VCaP (cell line): ENCODE data around the gene RPP21.
A peak's percentile ranks its signal among the peaks of the same experiment; 100 is the strongest.

Source experiments
- H3K27ac ChIP-seq: fragments of 450-650 bp; 2 replicates; pipeline ENCODE4 v1.5.1; 2017
- TF ChIP-seq, protein P1 (sequence below): fragments of 450-650 bp; conservative IDR thresholded peaks from 2 replicates; pipeline ENCODE4 v1.5.1; 2017; ENCODE audit warnings: mild to moderate bottlenecking, moderate library complexity

The RPP21 gene

GRCh38 chr6:30344868-30345671 lies at the start of gene RPP21:
Gene RPP21, plus strand, starts transcription at chr6:30345156. Its CDS starts 16 bp downstream, at chr6:30345172.
- TF ChIP-seq, protein P1, sequence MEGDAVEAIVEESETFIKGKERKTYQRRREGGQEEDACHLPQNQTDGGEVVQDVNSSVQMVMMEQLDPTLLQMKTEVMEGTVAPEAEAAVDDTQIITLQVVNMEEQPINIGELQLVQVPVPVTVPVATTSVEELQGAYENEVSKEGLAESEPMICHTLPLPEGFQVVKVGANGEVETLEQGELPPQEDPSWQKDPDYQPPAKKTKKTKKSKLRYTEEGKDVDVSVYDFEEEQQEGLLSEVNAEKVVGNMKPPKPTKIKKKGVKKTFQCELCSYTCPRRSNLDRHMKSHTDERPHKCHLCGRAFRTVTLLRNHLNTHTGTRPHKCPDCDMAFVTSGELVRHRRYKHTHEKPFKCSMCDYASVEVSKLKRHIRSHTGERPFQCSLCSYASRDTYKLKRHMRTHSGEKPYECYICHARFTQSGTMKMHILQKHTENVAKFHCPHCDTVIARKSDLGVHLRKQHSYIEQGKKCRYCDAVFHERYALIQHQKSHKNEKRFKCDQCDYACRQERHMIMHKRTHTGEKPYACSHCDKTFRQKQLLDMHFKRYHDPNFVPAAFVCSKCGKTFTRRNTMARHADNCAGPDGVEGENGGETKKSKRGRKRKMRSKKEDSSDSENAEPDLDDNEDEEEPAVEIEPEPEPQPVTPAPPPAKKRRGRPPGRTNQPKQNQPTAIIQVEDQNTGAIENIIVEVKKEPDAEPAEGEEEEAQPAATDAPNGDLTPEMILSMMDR, result no peak
- peak within 1 kb of the TSS; percentile 81 for H3K27ac ChIP-seq

GRCh38 chr6:30295837-30296236 lies 49.1 kb upstream of the RPP21 start:
- TF ChIP-seq, protein P1, result no peak
- H3K27ac ChIP-seq, result no peak overlapping the region

DNA sequence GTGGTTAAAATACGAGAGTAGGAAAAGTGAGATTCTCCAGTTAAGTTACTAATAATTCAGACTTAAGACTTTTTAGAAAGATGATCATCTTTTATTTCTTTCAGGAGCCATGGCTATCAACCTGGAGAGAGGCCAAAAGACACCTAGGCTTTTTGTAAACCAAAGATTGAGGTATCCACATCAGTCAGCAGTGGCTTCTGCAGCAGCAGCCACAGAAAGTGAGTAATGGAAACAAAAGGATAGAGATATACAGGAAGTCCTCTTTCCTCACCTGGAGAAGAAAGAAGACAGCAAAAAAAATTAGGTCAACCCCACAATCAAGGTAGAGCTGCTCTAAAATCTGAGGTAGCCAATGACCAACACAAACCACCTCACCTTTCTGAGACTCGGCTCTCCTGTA lies 41.0 kb upstream of the RPP21 start:
- H3K27ac ChIP-seq, result no peak overlapping the region
- TF ChIP-seq, protein P1, result no peak

GRCh38 chr6:30311101-30311500 lies 33.9 kb upstream of the RPP21 start:
- TF ChIP-seq, protein P1, result no peak
- no peak overlapping the region for H3K27ac ChIP-seq

DNA sequence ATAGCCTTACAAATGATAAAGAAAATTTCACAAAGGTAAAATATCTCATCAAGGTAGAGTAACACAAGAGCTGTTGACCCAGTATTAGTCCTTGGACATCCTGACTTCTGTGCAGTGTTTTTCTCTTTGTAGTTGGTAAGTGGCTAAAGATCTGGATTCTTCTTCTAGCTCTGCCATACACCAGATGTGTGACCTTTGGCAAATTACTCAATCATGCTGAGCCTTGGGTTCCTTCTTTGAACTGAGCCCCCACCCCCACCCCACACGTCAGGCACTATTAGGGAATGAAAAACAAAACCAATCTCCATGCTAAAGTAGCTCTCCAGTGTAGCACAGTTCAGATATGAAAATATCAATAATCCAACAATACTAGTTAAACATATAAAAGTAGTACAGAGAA lies 33.3 kb upstream of the RPP21 start:
- TF ChIP-seq, protein P1, result no peak
- H3K27ac ChIP-seq, result no peak overlapping the region

DNA sequence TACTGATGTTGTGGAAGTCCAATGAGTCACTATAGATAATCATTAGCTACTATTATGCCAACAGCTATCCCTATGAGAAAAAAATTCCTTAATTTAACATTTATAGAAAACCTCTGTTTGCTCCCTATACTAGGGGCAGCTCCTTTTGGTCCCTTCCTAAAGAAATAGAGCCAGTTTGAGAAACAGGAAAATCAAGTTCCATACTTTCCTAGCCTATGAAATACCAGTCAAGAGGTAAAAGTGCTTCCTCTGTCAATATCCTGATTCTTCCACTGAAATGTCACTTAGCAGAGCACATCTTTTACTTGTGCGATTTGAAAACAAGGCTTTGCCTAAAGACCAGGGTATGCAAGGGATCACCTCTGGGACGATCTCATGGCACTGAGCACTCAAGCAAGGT lies 32.7 kb upstream of the RPP21 start:
- H3K27ac ChIP-seq, result no peak overlapping the region
- TF ChIP-seq, protein P1, result no peak

DNA sequence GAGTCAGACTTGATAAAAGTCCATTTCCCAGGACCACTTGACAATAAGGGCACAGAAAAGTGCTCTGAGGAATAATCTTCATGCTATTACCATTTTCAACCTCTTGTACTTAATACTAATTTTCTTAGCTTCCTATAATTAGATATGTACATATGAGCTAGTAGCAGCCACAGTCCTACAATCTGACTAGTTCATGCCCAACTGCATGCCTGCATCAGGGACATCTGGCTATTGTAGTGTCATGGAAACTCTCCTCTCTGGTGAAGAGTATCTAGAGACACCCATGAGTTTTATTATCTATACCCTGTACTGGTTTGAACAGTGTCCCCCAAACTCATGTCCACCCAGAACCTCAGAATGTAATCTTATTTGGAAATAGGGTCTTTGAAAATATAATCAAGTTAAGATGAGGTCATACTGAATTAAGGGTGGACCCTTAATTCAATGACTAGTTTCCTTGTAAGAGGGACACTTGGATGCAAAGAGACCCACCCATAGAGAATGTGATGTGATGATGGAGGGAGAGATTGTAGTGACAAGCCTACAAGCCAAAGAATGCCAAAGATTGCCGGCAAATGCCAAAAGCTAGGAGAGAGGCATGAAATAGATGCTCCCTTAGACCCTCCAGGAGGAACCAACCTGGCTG lies 32.2 kb upstream of the RPP21 start:
- TF ChIP-seq, protein P1, result no peak

More for the DNA sequence above, 32.2 kb upstream of the RPP21 start:
- no peak overlapping the region for H3K27ac ChIP-seq
